Hepatocyte (in vitro differentiated cells): ENCODE results near the gene PRKAA2.

ENCODE experiments used
- CTCF ChIP-seq: fragments of 200-600 bp; sonication (generic); IDR thresholded peaks from 2 replicates; pipeline ENCODE4 v1.5.1; 2016; ENCODE audit warnings: antibody characterized with exemption, mild to moderate bottlenecking; ENCODE audit not compliant: poor library complexity
- EZH2 ChIP-seq: fragments of 200-600 bp; sonication (generic); IDR thresholded peaks from 2 replicates; pipeline ENCODE4 v1.6.1; 2016; ENCODE audit warnings: antibody characterized with exemption, mild to moderate bottlenecking, borderline replicate concordance

- TF ChIP-seq CTCF (no peak), EZH2 (no peak)
Observed at GRCh38 chr1:56639211-56639610, 5.9 kb upstream of the PRKAA2 start.
